Vagina (tissue), 2 donors: ENCODE measurements around the gene STRADA. TPM values are rescaled to one million over a fixed set of nuclear protein-coding genes. Genes with fewer than 3 reads are reported as not detected.

Experiments
- DNase-seq, 2 donors: peaks; one replicate each; pipeline ENCODE4 v3.0.0-alpha.2; 2017; ENCODE audit errors: extremely low spot score in 2 of 2
- H3K27ac ChIP-seq: fragments of 200-600 bp; sonication (generic); one replicate; pipeline ENCODE4 v1.5.1; 2019
- H3K27me3 ChIP-seq: fragments of 200-600 bp; sonication (generic); one replicate; pipeline ENCODE4 v1.5.1; 2019
- H3K36me3 ChIP-seq, 2 donors: fragments of 200-600 bp; sonication (generic); one replicate each; pipeline ENCODE4 v1.5.1; 2017 to 2019
- H3K4me1 ChIP-seq: fragments of 200-600 bp; sonication (generic); one replicate; pipeline ENCODE4 v1.5.1; 2019
- H3K4me3 ChIP-seq, 2 donors: fragments of 200-600 bp; sonication (generic); 1 replicate in 1 of 2; 2 replicates in 1 of 2; pipeline ENCODE4 v1.5.1; 2016 to 2019
- H3K9me3 ChIP-seq: fragments of 200-600 bp; sonication (generic); one replicate; pipeline ENCODE4 v1.5.1; 2019
- CTCF ChIP-seq, 3 experiments: fragments of 450-650 bp in 2 of 3; fragments of 200-600 bp in 1 of 3; sonication (generic) in 1 of 3; IDR thresholded peaks; one replicate each; pipeline ENCODE4 v1.5.1; 2017 to 2019; ENCODE audit warnings: antibody characterized with exemption in 3 of 3, mild to moderate bottlenecking in 2 of 3, moderate library complexity in 2 of 3
- POLR2A ChIP-seq, 2 donors: fragments of 450-650 bp; IDR thresholded peaks; one replicate each; pipeline ENCODE4 v1.6.1; 2017; ENCODE audit warnings: antibody characterized with exemption in 2 of 2, mild to moderate bottlenecking in 2 of 2, moderate library complexity in 2 of 2
- POLR2AphosphoS5 ChIP-seq, 2 donors: sonication (generic); formaldehyde crosslinking; IDR thresholded peaks; one replicate each; pipeline ENCODE4 v1.9.0; 2017; ENCODE audit warnings: antibody characterized with exemption in 2 of 2, mild to moderate bottlenecking in 2 of 2, low read depth in 1 of 2; ENCODE audit not compliant: insufficient read depth in 1 of 2
- intact Hi-C: fragments of 100-400 bp; cut with DNase I; formaldehyde crosslinking; loops from one replicate; pipeline ENCODE4 v1.15.1; 2023
- total RNA-seq: library from RNA; depleted of rRNA; stranded (reverse); fragments of >200 nt; gene quantifications from one replicate; pipeline ENCODE4 v1.2.3, GENCODE V29; 2016

The STRADA gene
- total RNA-seq, 1 donor from 2014 or later = 19.4 TPM

- no peak for DNase-seq
- peaks cover 0 to 14% of the 10 kb centered on the region in 2 donors for H3K36me3 ChIP-seq
- peaks cover 38% of the 10 kb centered on the region for H3K4me1 ChIP-seq
- intact Hi-C loops = no loop called here
- peak overlapping the region; percentile 60 to 81 for H3K4me3 ChIP-seq
- H3K9me3 ChIP-seq = no peaks in the 10 kb centered on the region
- peak overlapping the region; percentile 81 for H3K27ac ChIP-seq
- no peaks in the 10 kb centered on the region for H3K27me3 ChIP-seq
- peak in 1 of 2 donors; percentile 50 for TF ChIP-seq POLR2AphosphoS5 (IDR thresholded peaks at IDR 0.05; ENCODE audit: insufficient read depth in 1 of 2, low read depth in 1 of 2)
- no peak for TF ChIP-seq POLR2A (IDR thresholded peaks at IDR 0.05)
- TF ChIP-seq CTCF (IDR thresholded peaks at IDR 0.05) = no peak
Measured at GRCh38 chr17:63700528-63701455, 40.8 kb downstream of the STRADA start.

DNA sequence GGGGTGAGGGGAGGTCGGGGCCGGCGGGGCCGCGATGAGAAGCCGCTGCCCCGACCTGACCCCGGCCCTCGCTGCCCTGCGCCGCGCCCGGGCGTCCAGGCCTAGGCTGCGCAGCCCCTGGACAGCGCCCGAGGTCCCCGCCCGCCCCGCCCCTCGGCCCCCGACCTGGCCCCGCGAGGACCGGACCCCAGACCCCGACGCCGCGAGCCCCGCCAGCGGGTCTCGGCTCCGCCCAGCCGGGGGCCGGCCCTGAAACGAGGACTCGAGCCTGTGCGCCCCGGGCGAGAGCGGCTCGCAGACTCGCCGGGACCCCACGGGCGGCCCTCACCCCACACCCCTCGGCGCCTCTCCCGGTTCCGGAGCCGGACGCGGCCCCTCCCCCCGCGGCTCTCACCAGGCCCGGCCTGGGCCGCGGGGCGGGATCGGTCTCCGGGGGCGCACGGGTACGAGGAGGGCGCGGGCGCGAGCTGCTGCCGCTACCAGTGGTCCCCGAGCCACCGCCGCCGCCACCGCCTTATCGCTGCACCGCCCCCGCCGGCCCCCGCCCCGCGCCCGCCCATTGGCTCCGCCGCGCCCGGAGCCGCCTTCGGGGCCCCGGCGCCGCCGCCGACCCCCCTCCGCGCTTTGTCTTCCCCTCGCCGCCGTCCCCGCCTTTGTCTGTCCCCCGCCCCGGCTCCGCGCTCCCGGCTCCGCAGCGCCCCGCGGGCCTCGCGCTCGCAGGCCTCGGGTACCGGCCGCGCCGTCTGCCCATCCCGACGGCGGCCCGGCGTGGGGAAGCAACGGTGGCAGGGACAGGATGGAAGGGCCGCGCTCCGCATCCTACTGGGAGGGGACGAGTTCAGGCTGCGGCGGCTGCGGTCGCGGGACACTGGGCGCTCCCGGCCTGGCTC lies 41.7 kb downstream of the STRADA start, which contains the start of gene LIMD2:
Gene LIMD2, minus strand, starts transcription at position 488 of the 890 bp plus-strand sequence. CDS start 827 bp downstream, outside the sequence.
- Histone ChIP-seq H3K27ac (peak within 1 kb of the TSS; percentile 81), H3K4me3 (peak within 1 kb of the TSS; percentile 60 to 81), H3K27me3 (no peaks in the 10 kb centered on the region), H3K36me3 (peaks cover 0 to 10% of the 10 kb centered on the region in 2 donors), H3K4me1 (peaks cover 38% of the 10 kb centered on the region), H3K9me3 (no peaks in the 10 kb centered on the region)
- DNase-seq = no peak
- intact Hi-C loops = no loop called here
- TF ChIP-seq CTCF (IDR thresholded peaks at IDR 0.05) (no peak), POLR2AphosphoS5 (IDR thresholded peaks at IDR 0.05; ENCODE audit: insufficient read depth in 1 of 2, low read depth in 1 of 2) (no peak), POLR2A (IDR thresholded peaks at IDR 0.05) (no peak)

GRCh38 chr17:63698886-63699637 lies 42.5 kb downstream of the STRADA start:
- Histone ChIP-seq H3K27me3 (no peaks in the 10 kb centered on the region), H3K4me1 (peaks cover 38% of the 10 kb centered on the region), H3K27ac (peak overlapping the region; percentile 81), H3K36me3 (peaks cover 0 to 7% of the 10 kb centered on the region in 2 donors), H3K9me3 (no peaks in the 10 kb centered on the region), H3K4me3 (peak overlapping the region; percentile 60 to 81)
- TF ChIP-seq POLR2A (IDR thresholded peaks at IDR 0.05) = no peak
- TF ChIP-seq POLR2AphosphoS5 (IDR thresholded peaks at IDR 0.05; ENCODE audit: insufficient read depth in 1 of 2, low read depth in 1 of 2) = peak in 1 of 2 donors; percentile 28
- TF ChIP-seq CTCF (IDR thresholded peaks at IDR 0.05) = no peak
- DNase-seq = peak in 1 of 2 donors; percentile 88
- intact Hi-C loops = no loop called here

GRCh38 chr17:63698381-63698885 lies 43.2 kb downstream of the STRADA start:
- Histone ChIP-seq H3K27ac (peak overlapping the region; percentile 81), H3K4me1 (peaks cover 38% of the 10 kb centered on the region), H3K36me3 (peaks cover 4 to 12% of the 10 kb centered on the region in 2 donors), H3K9me3 (no peaks in the 10 kb centered on the region), H3K4me3 (peak overlapping the region; percentile 60 to 81), H3K27me3 (no peaks in the 10 kb centered on the region)
- TF ChIP-seq POLR2A (IDR thresholded peaks at IDR 0.05) = no peak
- no peak for TF ChIP-seq POLR2AphosphoS5 (IDR thresholded peaks at IDR 0.05; ENCODE audit: insufficient read depth in 1 of 2, low read depth in 1 of 2)
- no peak for TF ChIP-seq CTCF (IDR thresholded peaks at IDR 0.05)
- DNase-seq = no peak
- intact Hi-C loops = no loop called here
